HepG2 (cell line): ENCODE results near the gene PFN1. TPM values are rescaled to one million over a fixed set of nuclear protein-coding genes. Genes with fewer than 3 reads are reported as not detected.

Source experiments
- ARNT2 ChIP-seq: sonication (generic); formaldehyde crosslinking; IDR thresholded peaks from 2 replicates; pipeline ENCODE4 v1.8.0; 2022; ENCODE audit warnings: mild to moderate bottlenecking, low read depth, missing genetic modification reagents, moderate library complexity
- CCDC6 ChIP-seq: sonication (generic); formaldehyde crosslinking; IDR thresholded peaks from 2 replicates; pipeline ENCODE4 v1.8.1; 2022; ENCODE audit warnings: mild to moderate bottlenecking, missing genetic modification reagents, moderate library complexity
- DZIP1 ChIP-seq: sonication (generic); formaldehyde crosslinking; IDR thresholded peaks from 2 replicates; pipeline ENCODE4 v1.5.0; 2020; ENCODE audit warnings: mild to moderate bottlenecking, missing genetic modification reagents
- ELK4 ChIP-seq: sonication (generic); formaldehyde crosslinking; IDR thresholded peaks from 2 replicates; pipeline ENCODE4 v1.9.0; 2021; ENCODE audit warnings: missing genetic modification reagents, borderline replicate concordance
- ETV5 ChIP-seq: IDR thresholded peaks from 2 replicates; pipeline ENCODE4 v1.6.1; 2018; ENCODE audit warnings: missing biosample characterization, missing genetic modification reagents, inconsistent platforms, borderline replicate concordance
- FOSL2 ChIP-seq: sonication (generic); formaldehyde crosslinking; IDR thresholded peaks from 2 replicates; pipeline ENCODE4 v1.4.0; 2020; ENCODE audit warnings: missing genetic modification reagents
- GATAD1 ChIP-seq: IDR thresholded peaks from 2 replicates; pipeline ENCODE4 v1.6.1; 2016; ENCODE audit warnings: missing genetic modification reagents, missing compliant biosample characterization
- JUNB ChIP-seq: sonication (generic); formaldehyde crosslinking; IDR thresholded peaks from 2 replicates; pipeline ENCODE4 v1.8.0; 2022; ENCODE audit warnings: missing genetic modification reagents, mild to moderate bottlenecking, borderline replicate concordance
- MTERF4 ChIP-seq: sonication (generic); formaldehyde crosslinking; IDR thresholded peaks from 2 replicates; pipeline ENCODE4 v1.8.0; 2023; ENCODE audit warnings: mild to moderate bottlenecking, missing genetic modification reagents
- MYC ChIP-seq: sonication (generic); formaldehyde crosslinking; IDR thresholded peaks from 2 replicates; pipeline ENCODE4 v1.9.0; 2021; ENCODE audit warnings: missing genetic modification reagents, borderline replicate concordance
- MYPOP ChIP-seq: sonication (generic); formaldehyde crosslinking; IDR thresholded peaks from 2 replicates; pipeline ENCODE4 v1.8.1; 2023; ENCODE audit warnings: mild to moderate bottlenecking, moderate library complexity, missing genetic modification reagents
- SAP130 ChIP-seq: IDR thresholded peaks from 2 replicates; pipeline ENCODE4 v1.6.1; 2016; ENCODE audit warnings: low read depth
- SKI ChIP-seq: fragments of 450-650 bp; IDR thresholded peaks from one replicate; pipeline ENCODE4 v1.6.1; 2018; ENCODE audit warnings: mild to moderate bottlenecking; ENCODE audit not compliant: partially characterized antibody
- SNAPC5 ChIP-seq: sonication (generic); formaldehyde crosslinking; IDR thresholded peaks from 2 replicates; pipeline ENCODE4 v1.8.1; 2023; ENCODE audit warnings: mild to moderate bottlenecking, missing genetic modification reagents, borderline replicate concordance
- TEAD3 ChIP-seq: optimal IDR thresholded peaks from 2 replicates; pipeline ENCODE3; 2016; ENCODE audit warnings: borderline replicate concordance
- TFDP1 ChIP-seq: IDR thresholded peaks from 2 replicates; pipeline ENCODE4 v1.6.1; 2016; ENCODE audit warnings: missing compliant biosample characterization, missing genetic modification reagents, borderline replicate concordance
- TGIF2 ChIP-seq: IDR thresholded peaks from 2 replicates; pipeline ENCODE4 v1.6.1; 2016; ENCODE audit warnings: control low read depth, missing compliant biosample characterization
- ZNF329 ChIP-seq: sonication (generic); formaldehyde crosslinking; IDR thresholded peaks from 2 replicates; pipeline ENCODE4 v1.9.0; 2021; ENCODE audit warnings: low read depth, mild to moderate bottlenecking, missing genetic modification reagents
- ZNF709 ChIP-seq: sonication (generic); formaldehyde crosslinking; IDR thresholded peaks from 2 replicates; pipeline ENCODE4 v1.5.0; 2020; ENCODE audit warnings: mild to moderate bottlenecking, missing genetic modification reagents
- polyA plus RNA-seq, 8 experiments: library from polyadenylated mRNA; depleted of rRNA in 3 of 8; stranded (reverse) in 7 of 8; unstranded in 1 of 8; fragments of >200 nt; fragmentation: Illumina TruSeq in 4 of 8; extraction: Trizol in 4 of 8; gene quantifications; 2 replicates each; pipeline versions ENCODE4 v1.2.1 to v1.2.3, GENCODE V29; 2011 to 2016; ENCODE audit warnings: low read depth in 4 of 8, missing spikeins in 1 of 8, mixed read lengths in 1 of 8; ENCODE audit not compliant: insufficient read depth in 1 of 8
- total RNA-seq, 5 experiments: library from RNA; depleted of rRNA; stranded (reverse); fragments of >200 nt; fragmentation: Illumina TruSeq; extraction: Trizol; gene quantifications; 2 replicates each; pipeline ENCODE4 v1.2.3, GENCODE V29; 2016; ENCODE audit warnings: low read depth in 1 of 5

PFN1 gene
- total and polyA plus RNA-seq, 2 of the 13 experiments (the other 11 are each of a cell fraction or from before 2014, with no cell fraction given), result 494 to 613 TPM

GRCh38 chr17:4949321-4950074, 1.2 kb upstream of the PFN1 start (continued):
- TF ChIP-seq ELK4 (CRISPR knock-in tag) (no peak), ZNF329 (CRISPR knock-in tag) (peak; percentile 72; the same call in 1 of the 2 replicates), FOSL2 (CRISPR knock-in tag) (peak; percentile 83), MYC (CRISPR knock-in tag) (peak; percentile 98), JUNB (peak; percentile 63; the same call in 1 of the 2 replicates), SAP130 (CRISPR knock-in tag) (peak; percentile 53; the same call in 1 of the 2 replicates), SKI (peak; percentile 84), SNAPC5 (no peak), ZNF709 (0 out of 2 replicates have a peak, but pooled peaks have one; percentile 61), TGIF2 (CRISPR knock-in tag) (peak; percentile 51; the same call in 1 of the 2 replicates), ETV5 (CRISPR knock-in tag) (peak; percentile 71), MTERF4 (CRISPR knock-in tag) (0 out of 2 replicates have a peak, but pooled peaks have one; percentile 12), TFDP1 (CRISPR knock-in tag) (peak; percentile 88), CCDC6 (peak; percentile 85; the same call in 1 of the 2 replicates), DZIP1 (CRISPR knock-in tag) (0 out of 2 replicates have a peak, but pooled peaks have one; percentile 35), ARNT2 (CRISPR knock-in tag) (0 out of 2 replicates have a peak, but pooled peaks have one; percentile 45), GATAD1 (CRISPR knock-in tag) (0 out of 2 replicates have a peak, but pooled peaks have one; percentile 43), TEAD3 (CRISPR knock-in tag) (peak; percentile 31), MYPOP (CRISPR knock-in tag) (peak; percentile 78; the same call in 1 of the 2 replicates)
